ENCODE data around the gene ZNF701. TPM values are rescaled to one million over a fixed set of nuclear protein-coding genes. Genes with fewer than 3 reads are reported as not detected.
"Not testable (repeated sequence)": the region's sequence is repeated elsewhere in the genome, so short reads cannot be mapped to it uniquely, and the experiment has no call there.

The ZNF701 gene
- total RNA-seq, 2 experiments from 2014 or later: 18.1 to 25.5 TPM

DNA sequence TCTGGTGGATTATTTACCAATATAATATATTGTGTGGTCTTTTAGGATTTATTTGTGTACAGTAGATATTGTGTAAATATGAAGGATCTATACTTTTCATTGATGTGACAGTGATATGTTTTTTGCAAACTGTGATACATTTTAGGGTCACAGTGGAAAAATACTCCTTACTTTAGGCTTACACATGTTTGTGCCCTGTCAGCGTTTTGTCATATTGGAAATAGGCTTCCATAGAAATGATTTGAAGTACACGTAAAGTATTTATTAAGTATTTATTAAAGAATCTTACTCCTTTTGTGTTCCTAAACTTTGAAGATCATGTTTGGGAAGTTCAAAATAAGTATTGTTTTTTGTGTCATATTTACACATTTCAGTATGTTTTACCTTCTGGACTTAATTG, 37.6 kb upstream of the ZNF701 start:
- H3K9me3 ChIP-seq (ENCODE audit: low read length): no peaks in the 10 kb centered on the region
- CTCF ChIA-PET (ENCODE audit: unreplicated experiment): no interaction called here
- no TSS peak for BruUV-seq (replicated peaks)
- POLR2A ChIA-PET: no interaction called here
- H3K4me2 ChIP-seq (ENCODE audit: low read length): no peak overlapping the region
- peaks cover 56% of the 10 kb centered on the region for H3K79me2 ChIP-seq (ENCODE audit: insufficient read depth, low read depth, low read length)
- H3K4me3 ChIP-seq (ENCODE audit: low read depth, low read length, poor library complexity, severe bottlenecking): no peak overlapping the region
- no peak for DNase-seq (ENCODE audit: low spot score)
- H3K9me2 ChIP-seq (ENCODE audit: insufficient read depth, low read length): no peaks in the 10 kb centered on the region
- H4K20me1 ChIP-seq (ENCODE audit: insufficient read depth, low read length): no peaks in the 10 kb centered on the region
- peaks cover 27% of the 10 kb centered on the region for H3K4me1 ChIP-seq (ENCODE audit: insufficient read depth, low read length, poor library complexity, severe bottlenecking)
- H2AFZ ChIP-seq (ENCODE audit: low read length): no peak overlapping the region
- peaks cover 38% of the 10 kb centered on the region for H3K36me3 ChIP-seq (ENCODE audit: insufficient read depth, low read length)
- H3K27ac ChIP-seq (ENCODE audit: low read depth, low read length, poor library complexity, severe bottlenecking): no peak overlapping the region
- TF ChIP-seq, protein P1, sequence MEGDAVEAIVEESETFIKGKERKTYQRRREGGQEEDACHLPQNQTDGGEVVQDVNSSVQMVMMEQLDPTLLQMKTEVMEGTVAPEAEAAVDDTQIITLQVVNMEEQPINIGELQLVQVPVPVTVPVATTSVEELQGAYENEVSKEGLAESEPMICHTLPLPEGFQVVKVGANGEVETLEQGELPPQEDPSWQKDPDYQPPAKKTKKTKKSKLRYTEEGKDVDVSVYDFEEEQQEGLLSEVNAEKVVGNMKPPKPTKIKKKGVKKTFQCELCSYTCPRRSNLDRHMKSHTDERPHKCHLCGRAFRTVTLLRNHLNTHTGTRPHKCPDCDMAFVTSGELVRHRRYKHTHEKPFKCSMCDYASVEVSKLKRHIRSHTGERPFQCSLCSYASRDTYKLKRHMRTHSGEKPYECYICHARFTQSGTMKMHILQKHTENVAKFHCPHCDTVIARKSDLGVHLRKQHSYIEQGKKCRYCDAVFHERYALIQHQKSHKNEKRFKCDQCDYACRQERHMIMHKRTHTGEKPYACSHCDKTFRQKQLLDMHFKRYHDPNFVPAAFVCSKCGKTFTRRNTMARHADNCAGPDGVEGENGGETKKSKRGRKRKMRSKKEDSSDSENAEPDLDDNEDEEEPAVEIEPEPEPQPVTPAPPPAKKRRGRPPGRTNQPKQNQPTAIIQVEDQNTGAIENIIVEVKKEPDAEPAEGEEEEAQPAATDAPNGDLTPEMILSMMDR (conservative IDR thresholded peaks at IDR 0.05; ENCODE audit: low read length): no peak
- no peak for TF ChIP-seq EZH2phosphoT487 (IDR thresholded peaks at IDR 0.05; ENCODE audit: borderline replicate concordance, low read depth, low read length)
- intact Hi-C loops (cut with micrococcal nuclease; ENCODE audit: unreplicated experiment): no loop called here

DNA sequence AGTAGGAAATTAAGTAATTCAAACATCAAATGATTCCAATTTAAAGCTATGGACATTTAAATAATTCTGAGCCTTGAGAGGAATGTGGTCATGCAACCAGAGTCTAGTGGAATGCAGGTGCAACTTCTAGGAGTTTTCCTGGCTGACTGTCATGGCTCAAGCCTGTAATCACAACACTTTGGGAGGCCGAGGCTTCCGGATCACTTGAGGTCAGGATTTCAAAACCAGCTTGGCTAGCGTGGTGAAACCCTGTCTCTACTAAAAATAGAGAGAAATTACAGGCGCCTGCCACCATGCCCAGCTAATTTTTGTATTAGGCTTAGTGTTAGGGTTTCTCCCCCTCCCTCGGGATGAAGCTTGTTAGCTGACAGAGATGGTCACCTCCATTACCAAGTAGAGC, 36.2 kb upstream of the ZNF701 start:
- Histone ChIP-seq H3K4me2 (ENCODE audit: low read length) (no peak overlapping the region), H3K4me1 (ENCODE audit: insufficient read depth, low read length, poor library complexity, severe bottlenecking) (peaks cover 19% of the 10 kb centered on the region), H3K79me2 (ENCODE audit: insufficient read depth, low read depth, low read length) (peaks cover 57% of the 10 kb centered on the region), H3K4me3 (ENCODE audit: low read depth, low read length, poor library complexity, severe bottlenecking) (no peak overlapping the region), H3K36me3 (ENCODE audit: insufficient read depth, low read length) (peaks cover 42% of the 10 kb centered on the region), H3K27ac (ENCODE audit: low read depth, low read length, poor library complexity, severe bottlenecking) (no peak overlapping the region), H2AFZ (ENCODE audit: low read length) (no peak overlapping the region), H4K20me1 (ENCODE audit: insufficient read depth, low read length) (no peaks in the 10 kb centered on the region), H3K9me2 (ENCODE audit: insufficient read depth, low read length) (no peaks in the 10 kb centered on the region), H3K9me3 (ENCODE audit: low read length) (no peaks in the 10 kb centered on the region)
- no peak for DNase-seq (ENCODE audit: low spot score)
- no peak for TF ChIP-seq EZH2phosphoT487 (IDR thresholded peaks at IDR 0.05; ENCODE audit: borderline replicate concordance, low read depth, low read length)
- TF ChIP-seq, protein P1 (conservative IDR thresholded peaks at IDR 0.05; ENCODE audit: low read length): no peak
- no TSS peak for BruUV-seq (replicated peaks)
- intact Hi-C loops (cut with micrococcal nuclease; ENCODE audit: unreplicated experiment): no loop called here
- POLR2A ChIA-PET: interaction anchor here (0.7 kb wide), 1 partner anchor 1506 kb away, joined by 4 read pairs; no protein-coding TSS in a partner anchor
- CTCF ChIA-PET (ENCODE audit: unreplicated experiment): no interaction called here

DNA sequence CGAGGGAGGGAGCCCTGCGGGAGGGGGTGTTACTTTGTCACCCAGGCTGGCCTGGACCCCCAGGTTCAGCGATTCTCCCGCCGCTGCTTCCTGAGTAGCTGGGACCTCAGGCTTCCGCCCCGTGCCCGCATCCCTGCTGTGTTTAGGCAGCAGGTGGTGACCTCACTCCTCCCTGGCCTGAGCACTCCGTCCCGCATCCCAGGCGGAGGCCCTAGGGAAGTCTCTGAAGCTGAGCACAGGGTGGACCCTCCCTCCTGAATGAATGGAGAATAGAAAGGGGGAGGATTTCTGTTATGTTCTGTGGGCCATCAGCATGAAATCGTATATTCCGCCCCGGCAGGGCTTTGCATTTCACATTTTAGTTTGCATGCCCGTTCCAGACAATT, 34.7 kb upstream of the ZNF701 start:
- Histone ChIP-seq H3K36me3 (ENCODE audit: insufficient read depth, low read length) (peaks cover 50% of the 10 kb centered on the region), H3K4me3 (ENCODE audit: low read depth, low read length, poor library complexity, severe bottlenecking) (peak overlapping the region; percentile 79), H3K4me2 (ENCODE audit: low read length) (peak overlapping the region; percentile 90), H3K27ac (ENCODE audit: low read depth, low read length, poor library complexity, severe bottlenecking) (peak overlapping the region; percentile 76), H3K4me1 (ENCODE audit: insufficient read depth, low read length, poor library complexity, severe bottlenecking) (peaks cover 15% of the 10 kb centered on the region), H3K79me2 (ENCODE audit: insufficient read depth, low read depth, low read length) (peaks cover 59% of the 10 kb centered on the region)
- intact Hi-C loops (cut with micrococcal nuclease; ENCODE audit: unreplicated experiment): loop anchor here (5.0 kb wide), 1 partner anchor 37 kb away; the partner anchor contains the start of gene ZNF701
- DNase-seq (ENCODE audit: low spot score); CTCF ChIA-PET (ENCODE audit: unreplicated experiment); H3K9me2 ChIP-seq (ENCODE audit: insufficient read depth, low read length); H3K9me3 ChIP-seq (ENCODE audit: low read length); POLR2A ChIA-PET; H2AFZ ChIP-seq (ENCODE audit: low read length); H4K20me1 ChIP-seq (ENCODE audit: insufficient read depth, low read length): not testable (repeated sequence)
- BruUV-seq (replicated peaks): TSS peak; percentile 85
